Measurements from ENCODE around the gene LRRC26.
"Not testable (repeated sequence)": the region's sequence is repeated elsewhere in the genome, so short reads cannot be mapped to it uniquely, and the experiment has no call there.

LRRC26 gene

DNA sequence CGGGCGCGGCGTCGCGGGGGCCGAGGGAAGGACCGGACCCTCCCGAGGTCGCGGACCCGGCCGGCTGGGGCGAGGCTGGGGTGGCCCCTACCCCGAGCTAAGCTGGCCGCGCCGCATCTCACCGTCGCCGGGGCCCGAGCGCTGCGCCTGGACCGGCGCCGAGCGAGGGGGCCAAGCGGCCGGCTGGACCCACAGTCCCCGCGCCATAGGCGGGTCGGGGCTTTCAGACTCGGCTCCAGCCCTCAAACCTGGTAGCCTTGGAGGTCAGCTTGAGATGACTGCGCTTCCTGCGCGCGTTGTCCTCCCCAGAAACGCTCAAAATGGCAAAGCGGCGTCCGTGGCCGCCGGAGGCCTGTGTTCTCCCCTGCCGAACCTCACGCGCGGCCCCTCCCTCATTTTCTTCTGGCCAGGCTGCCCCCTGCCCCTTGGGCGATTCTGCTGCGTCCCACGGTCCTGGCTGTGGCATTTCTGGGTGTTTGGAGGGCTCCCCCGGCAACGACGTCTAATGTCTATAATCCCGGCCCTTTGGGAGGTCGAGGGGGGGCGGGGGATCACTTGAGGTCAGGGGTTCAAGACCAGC lies 39.6 kb downstream of the LRRC26 start:
- no peak for DNase-seq

GRCh38 chr9:137129456-137130175 lies 40.2 kb downstream of the LRRC26 start:
- DNase-seq = peak; percentile 79 to 91 (median 89)

GRCh38 chr9:137128862-137129455 lies 40.9 kb downstream of the LRRC26 start:
- peak in 3 of 6 experiments; percentile 16 to 48 (median 38) for DNase-seq

DNA sequence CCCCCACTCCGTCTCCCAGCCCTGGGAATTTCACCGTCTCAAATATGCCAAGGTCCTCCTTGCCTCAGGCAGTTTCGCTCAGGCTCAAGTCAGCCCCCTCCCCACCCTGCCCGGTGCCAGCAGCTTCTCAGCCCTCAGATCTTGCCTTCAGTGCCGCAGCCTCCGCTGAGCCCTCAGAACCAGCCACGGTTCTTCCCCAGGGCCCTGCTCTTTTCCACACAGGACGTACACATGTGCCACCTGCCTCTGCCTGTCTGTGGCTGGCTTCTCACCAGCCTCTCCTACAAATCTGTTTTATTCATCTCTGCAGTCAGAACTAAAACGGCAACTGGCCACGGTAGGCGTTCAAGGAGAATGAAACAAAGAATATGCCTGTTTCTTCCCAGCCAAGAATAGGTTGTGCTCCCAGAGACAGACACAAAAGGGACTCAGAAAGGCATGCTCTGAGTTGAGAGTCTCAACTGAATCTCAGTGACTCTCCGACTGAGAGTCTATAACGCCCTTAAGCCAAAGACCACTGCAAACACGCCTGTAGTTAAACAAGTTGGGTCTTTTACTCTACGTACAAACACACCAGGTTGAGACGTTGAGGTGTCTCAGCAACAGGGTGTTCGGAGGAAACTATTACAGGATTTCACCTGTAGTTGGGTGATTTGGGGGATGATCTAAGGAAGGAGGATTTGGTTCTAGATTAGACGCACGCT lies 41.5 kb downstream of the LRRC26 start:
- peak in 2 of 6 experiments; percentile 8 to 13 for DNase-seq

GRCh38 chr9:137127301-137128157 lies 42.3 kb downstream of the LRRC26 start:
- DNase-seq = peak in 4 of 6 experiments; percentile 22 to 48 (median 38)

DNA sequence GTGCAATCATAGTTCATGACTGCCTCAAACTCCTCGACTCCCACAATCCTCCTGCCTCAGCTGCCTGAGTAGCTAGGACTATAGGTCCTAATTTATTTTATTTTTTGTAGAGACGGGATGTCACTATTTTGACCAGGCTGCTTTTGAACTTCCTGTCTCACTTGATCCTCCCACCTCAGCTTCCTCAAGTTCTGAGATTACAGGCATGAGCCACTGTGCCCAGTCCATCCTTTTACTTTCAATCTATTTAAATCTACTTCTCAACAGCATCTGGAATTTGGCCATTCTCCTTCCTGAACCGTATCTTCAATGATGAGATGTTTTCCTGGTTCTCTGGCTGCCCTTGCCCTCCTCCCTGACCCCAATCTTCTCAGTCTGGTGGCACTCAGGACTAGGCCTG lies 43.1 kb downstream of the LRRC26 start:
- DNase-seq = no peak

DNA sequence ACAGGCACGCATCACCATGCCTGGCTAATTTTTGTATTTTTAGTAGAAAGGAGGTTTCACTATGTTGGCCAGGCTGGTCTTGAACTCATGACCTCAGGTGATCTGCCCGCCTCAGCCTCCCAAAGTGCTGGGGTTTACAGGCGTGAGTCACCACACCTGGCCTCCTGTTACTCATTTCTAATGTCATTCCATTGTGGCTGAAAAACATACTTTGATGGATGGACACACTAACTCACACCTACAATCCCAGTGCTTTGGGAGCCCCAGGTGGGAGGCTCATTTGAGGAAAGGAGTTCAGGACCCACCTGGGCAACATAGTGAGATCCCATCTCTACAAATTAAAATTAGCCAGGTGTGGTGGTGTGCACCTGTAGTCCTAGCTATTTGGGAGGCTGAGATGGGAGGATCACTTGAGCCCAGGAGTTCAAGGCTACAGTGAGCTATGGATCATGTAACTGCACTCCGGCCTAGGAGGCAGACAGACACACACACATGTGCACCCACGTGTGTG lies 45.8 kb downstream of the LRRC26 start:
- not testable (repeated sequence) for DNase-seq

- no peak for DNase-seq
Measured at GRCh38 chr9:137123468-137123837, 46.4 kb downstream of the LRRC26 start.

DNA sequence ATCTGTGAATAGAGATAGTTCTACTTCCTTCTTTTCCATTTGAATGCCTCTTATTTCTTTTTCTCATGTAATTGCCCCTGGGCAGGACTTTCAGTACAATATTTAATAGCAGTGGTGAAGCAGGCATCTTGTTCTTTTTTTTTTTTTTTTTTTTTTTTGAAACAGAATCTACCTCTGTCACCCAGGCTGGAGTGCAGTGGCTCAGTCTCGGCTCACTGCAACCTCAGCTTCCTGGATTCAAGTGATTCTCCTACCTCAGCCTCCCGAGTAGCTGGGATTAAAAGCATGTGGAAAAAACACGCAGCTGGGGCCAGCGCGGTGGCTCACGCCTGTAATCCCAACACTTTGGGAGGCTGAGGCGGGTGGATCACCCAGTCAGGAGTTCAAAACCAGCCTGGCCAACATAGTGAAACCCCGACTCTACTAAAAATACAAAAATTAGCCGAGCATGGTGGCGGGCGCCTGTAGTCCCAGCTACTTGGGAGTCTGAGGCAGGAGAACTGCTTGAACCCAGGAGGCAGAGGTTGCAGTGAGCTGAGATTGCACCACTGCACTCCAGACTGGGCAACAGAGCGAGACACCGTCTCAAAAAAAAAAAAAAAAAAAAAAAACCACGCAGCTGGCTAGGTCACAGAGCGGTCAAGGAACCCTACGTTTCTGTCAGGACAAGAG lies 46.9 kb downstream of the LRRC26 start:
- DNase-seq = not testable (repeated sequence)

- not testable (repeated sequence) for DNase-seq
Measured at GRCh38 chr9:137121927-137122795, 47.7 kb downstream of the LRRC26 start.

Measured in stimulated activated naive CD4-positive, alpha-beta T cell (primary cell).